ENCODE measurements around the gene UBE2I. TPM values are rescaled to one million over a fixed set of nuclear protein-coding genes. Genes with fewer than 3 reads are reported as not detected.

Gene UBE2I
- total RNA-seq, 1 experiment from 2014 or later: 290 TPM

DNA sequence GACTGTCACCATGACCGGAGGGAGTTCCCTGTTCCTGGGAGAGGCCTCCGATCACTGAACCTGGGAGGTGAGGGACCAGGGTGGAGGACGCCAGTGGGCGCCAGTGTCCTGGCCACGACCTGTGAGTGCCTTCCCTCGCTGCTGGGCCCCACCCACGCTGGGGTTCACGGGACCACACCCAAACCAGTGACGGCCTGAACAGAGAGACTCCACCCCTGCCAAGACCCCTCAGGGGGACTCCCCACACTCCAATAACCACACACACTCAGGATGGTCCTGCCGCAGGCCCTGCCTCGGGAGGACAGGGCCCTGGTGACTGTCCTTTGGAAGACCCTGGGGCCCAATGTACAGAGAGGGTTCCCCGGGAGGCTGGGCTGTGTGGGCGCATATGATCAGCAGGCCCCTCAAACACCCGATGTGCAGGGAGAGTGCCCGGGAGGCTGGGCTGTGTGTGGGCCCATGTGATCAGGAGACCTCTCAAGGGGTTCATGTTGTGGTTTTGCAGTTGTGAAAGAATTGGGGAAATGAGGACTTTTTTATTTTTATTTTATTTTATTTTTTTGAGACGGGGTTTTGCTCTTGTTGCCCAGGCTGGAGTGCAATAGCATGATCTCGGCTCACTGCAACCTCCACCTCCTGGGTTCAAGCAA lies 27.0 kb upstream of the UBE2I start:
- no peak overlapping the region for H3K27ac Mint-ChIP-seq
- no CpG with 5 or more reads among the region's 17 CpGs for WGBS (ENCODE audit: extremely low coverage, insufficient read length, low lambda C conversion rate)
- Histone ChIP-seq H4K8ac (replicated peaks; ENCODE audit: insufficient read length, low read depth, low read length) (no peak overlapping the region), H3K18ac (ENCODE audit: insufficient read length, low read depth, low read length) (no peak overlapping the region), H2BK15ac (ENCODE audit: low read depth, low read length) (no peak overlapping the region), H2BK12ac (ENCODE audit: insufficient read length, low read depth, low read length) (no peak overlapping the region), H3K9ac (ENCODE audit: extremely low read depth, insufficient read length, low read length) (no peak overlapping the region), H3K4me1 (ENCODE audit: insufficient read depth, low read length) (no peaks in the 10 kb centered on the region; the same call in 1 of the 2 replicates), H4K91ac (ENCODE audit: insufficient read length, low read depth, low read length) (no peak overlapping the region), H3K14ac (ENCODE audit: insufficient read depth, low read length) (no peak overlapping the region), H3T11ph (ENCODE audit: low read length) (no peak overlapping the region), H4K20me1 (ENCODE audit: control insufficient read depth, insufficient read depth, insufficient read length) (no peaks in the 10 kb centered on the region), H2AK5ac (ENCODE audit: insufficient read length, low read length) (no peak overlapping the region), H3K79me2 (ENCODE audit: insufficient read depth, low read length) (no peaks in the 10 kb centered on the region), H3K27ac (ENCODE audit: insufficient read length, low read depth, low read length) (no peak overlapping the region), H3K27me3 (ENCODE audit: insufficient read depth, low read length) (no peaks in the 10 kb centered on the region), H3K56ac (ENCODE audit: insufficient read length, low read depth, low read length) (no peak overlapping the region), H3K79me1 (ENCODE audit: insufficient read depth, low read depth, low read length, poor library complexity, severe bottlenecking) (no peaks in the 10 kb centered on the region), H2AFZ (ENCODE audit: low read length) (no peak overlapping the region), H4K5ac (ENCODE audit: insufficient read length, low read depth, low read length) (no peak overlapping the region), H2BK20ac (ENCODE audit: low read depth, low read length, poor library complexity, severe bottlenecking) (no peak overlapping the region), H3K4me2 (ENCODE audit: insufficient read depth, insufficient read length, low read length) (no peak overlapping the region), H2BK5ac (ENCODE audit: insufficient read length, low read length) (no peak overlapping the region), H3K9me3 (ENCODE audit: control insufficient read depth, low read depth, low read length) (no peaks in the 10 kb centered on the region), H3K23ac (ENCODE audit: insufficient read length, low read depth, low read length) (no peak overlapping the region), H2BK120ac (ENCODE audit: low read depth, low read length, poor library complexity, severe bottlenecking) (no peak overlapping the region), H3K23me2 (ENCODE audit: insufficient read length, low read depth, low read length, poor library complexity, severe bottlenecking) (no peaks in the 10 kb centered on the region), H3K4ac (ENCODE audit: low read depth, low read length) (no peak overlapping the region)
- DNase-seq: no peak
- H3K4me1 Mint-ChIP-seq: peaks cover 12 to 27% of the 10 kb centered on the region in 2 experiments; a peak in 3 of 4 replicates
- no peaks in the 10 kb centered on the region for H3K9me3 Mint-ChIP-seq
- peaks cover 42% of the 10 kb centered on the region for H3K27me3 Mint-ChIP-seq (ENCODE audit: low read depth)
- no peaks in the 10 kb centered on the region for H3K36me3 Mint-ChIP-seq (ENCODE audit: insufficient read depth in 1 of 3, low read depth in 3 of 3)
- H3K4me3 Mint-ChIP-seq: no peak overlapping the region
- TF ChIP-seq, protein P1, sequence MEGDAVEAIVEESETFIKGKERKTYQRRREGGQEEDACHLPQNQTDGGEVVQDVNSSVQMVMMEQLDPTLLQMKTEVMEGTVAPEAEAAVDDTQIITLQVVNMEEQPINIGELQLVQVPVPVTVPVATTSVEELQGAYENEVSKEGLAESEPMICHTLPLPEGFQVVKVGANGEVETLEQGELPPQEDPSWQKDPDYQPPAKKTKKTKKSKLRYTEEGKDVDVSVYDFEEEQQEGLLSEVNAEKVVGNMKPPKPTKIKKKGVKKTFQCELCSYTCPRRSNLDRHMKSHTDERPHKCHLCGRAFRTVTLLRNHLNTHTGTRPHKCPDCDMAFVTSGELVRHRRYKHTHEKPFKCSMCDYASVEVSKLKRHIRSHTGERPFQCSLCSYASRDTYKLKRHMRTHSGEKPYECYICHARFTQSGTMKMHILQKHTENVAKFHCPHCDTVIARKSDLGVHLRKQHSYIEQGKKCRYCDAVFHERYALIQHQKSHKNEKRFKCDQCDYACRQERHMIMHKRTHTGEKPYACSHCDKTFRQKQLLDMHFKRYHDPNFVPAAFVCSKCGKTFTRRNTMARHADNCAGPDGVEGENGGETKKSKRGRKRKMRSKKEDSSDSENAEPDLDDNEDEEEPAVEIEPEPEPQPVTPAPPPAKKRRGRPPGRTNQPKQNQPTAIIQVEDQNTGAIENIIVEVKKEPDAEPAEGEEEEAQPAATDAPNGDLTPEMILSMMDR (conservative IDR thresholded peaks at IDR 0.05): no peak

Data from H9 (cell line).